Lung (tissue), 5 donors: ENCODE data around the gene RASGRP3. TPM values are rescaled to one million over a fixed set of nuclear protein-coding genes. Genes with fewer than 3 reads are reported as not detected.

Experiments
- polyA plus RNA-seq, 2 donors: library from polyadenylated mRNA; stranded (reverse); fragments of 200-250 nt; gene quantifications; one replicate each; pipeline ENCODE4 v1.2.1, GENCODE V29; 2013
- small RNA-seq: library from RNA; depleted of rRNA; stranded (forward); fragments of <200 nt; gene quantifications from one replicate; pipeline ENCODE3, GENCODE V24; 2014; ENCODE audit warnings: low replicate concordance
- total RNA-seq, 2 donors: library from RNA; depleted of rRNA in 1 of 2; stranded (reverse); fragments of >200 nt in 1 of 2; gene quantifications; one replicate each; pipeline ENCODE4 v1.2.1, GENCODE V29; 2014 to 2021
- donor health status: Bipolar disorder and iron deficiency.
- donor health status: healthy.
- donor health status: DM: yes; HTN: yes; CAD: no.

RASGRP3 gene
- total and polyA plus RNA-seq, 4 donors: 3.6 to 36.6 (median 10.5) TPM

Small RNAs within 50 kb of the gene (small RNA-seq; reads per million reads assigned to genes)
- gene ATP6V0E1P3: not detected

Other genes with a start within 250 kb of the RASGRP3 start
- 10 to 100 TPM; 24.1 to 31.9 TPM for gene FAM98A, start 122.7 kb downstream of the RASGRP3 start, total RNA-seq
- gene FAM98A, start 122.7 kb downstream of the RASGRP3 start, polyA plus RNA-seq: 10 to 100 TPM; 14.9 to 33.9 TPM